ENCODE data around the gene CEBPB. TPM values are rescaled to one million over a fixed set of nuclear protein-coding genes. Genes with fewer than 3 reads are reported as not detected.
A peak's percentile ranks its signal among the peaks of the same experiment; 100 is the strongest.

Gene CEBPB
- total RNA-seq, 1 donor from 2014 or later: 33.8 TPM

DNA sequence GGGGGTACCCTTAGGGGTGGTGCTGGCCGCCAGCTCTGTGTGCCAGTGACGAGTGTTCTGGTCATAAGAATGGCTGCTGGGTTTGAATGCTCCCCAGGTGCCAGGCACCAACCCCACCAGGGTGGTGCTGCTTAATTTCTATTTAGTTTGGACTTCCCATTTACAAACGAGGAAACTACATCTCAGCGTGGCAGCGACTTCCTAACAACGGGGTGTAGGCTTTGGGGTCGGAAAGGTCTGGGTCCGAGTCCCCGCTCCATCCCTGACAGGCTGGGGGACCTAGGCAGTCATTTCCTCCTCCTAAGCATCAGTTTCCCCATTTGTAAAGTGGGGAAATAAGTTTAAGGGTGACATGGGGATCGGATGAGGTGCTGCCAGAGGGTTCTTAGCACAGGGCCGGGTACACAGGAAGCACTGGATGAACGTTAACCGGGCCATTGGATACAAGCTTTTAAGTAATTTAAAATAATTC, 30.3 kb downstream of the CEBPB start:
- Mint-ChIP-seq H3K27me3 (ENCODE audit: low read depth, unreplicated experiment) (peaks cover 22% of the 10 kb centered on the region), H3K4me1 (ENCODE audit: low read depth, unreplicated experiment) (peaks cover 10% of the 10 kb centered on the region), H3K4me3 (ENCODE audit: unreplicated experiment) (no peak overlapping the region), H3K9me3 (ENCODE audit: unreplicated experiment) (peaks cover 7% of the 10 kb centered on the region), H3K36me3 (ENCODE audit: low read depth, unreplicated experiment) (peaks cover 5% of the 10 kb centered on the region), H3K27ac (ENCODE audit: unreplicated experiment) (no peak overlapping the region)
- H3K4me2 ChIP-seq (ENCODE audit: low read length): no peak overlapping the region
- peaks cover 3% of the 10 kb centered on the region for H3K27me3 ChIP-seq (ENCODE audit: insufficient read depth, low read length)
- H3K9me3 ChIP-seq (ENCODE audit: insufficient read depth, low read depth, low read length): no peaks in the 10 kb centered on the region
- peaks cover 11% of the 10 kb centered on the region for H3K4me1 ChIP-seq (ENCODE audit: insufficient read depth, low read length)
- H3K79me2 ChIP-seq (ENCODE audit: insufficient read depth, low read length): no peaks in the 10 kb centered on the region
- TF ChIP-seq, protein P1, sequence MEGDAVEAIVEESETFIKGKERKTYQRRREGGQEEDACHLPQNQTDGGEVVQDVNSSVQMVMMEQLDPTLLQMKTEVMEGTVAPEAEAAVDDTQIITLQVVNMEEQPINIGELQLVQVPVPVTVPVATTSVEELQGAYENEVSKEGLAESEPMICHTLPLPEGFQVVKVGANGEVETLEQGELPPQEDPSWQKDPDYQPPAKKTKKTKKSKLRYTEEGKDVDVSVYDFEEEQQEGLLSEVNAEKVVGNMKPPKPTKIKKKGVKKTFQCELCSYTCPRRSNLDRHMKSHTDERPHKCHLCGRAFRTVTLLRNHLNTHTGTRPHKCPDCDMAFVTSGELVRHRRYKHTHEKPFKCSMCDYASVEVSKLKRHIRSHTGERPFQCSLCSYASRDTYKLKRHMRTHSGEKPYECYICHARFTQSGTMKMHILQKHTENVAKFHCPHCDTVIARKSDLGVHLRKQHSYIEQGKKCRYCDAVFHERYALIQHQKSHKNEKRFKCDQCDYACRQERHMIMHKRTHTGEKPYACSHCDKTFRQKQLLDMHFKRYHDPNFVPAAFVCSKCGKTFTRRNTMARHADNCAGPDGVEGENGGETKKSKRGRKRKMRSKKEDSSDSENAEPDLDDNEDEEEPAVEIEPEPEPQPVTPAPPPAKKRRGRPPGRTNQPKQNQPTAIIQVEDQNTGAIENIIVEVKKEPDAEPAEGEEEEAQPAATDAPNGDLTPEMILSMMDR (IDR thresholded peaks at IDR 0.05; ENCODE audit: insufficient read depth, low read depth, low read length): no peak
- no peak for TF ChIP-seq EZH2 (IDR thresholded peaks at IDR 0.05; ENCODE audit: insufficient read depth, low read length)
- no peak overlapping the region for H3K4me3 ChIP-seq (ENCODE audit: insufficient read depth, low read depth, low read length)
- H2AFZ ChIP-seq (ENCODE audit: low read depth, low read length): no peak overlapping the region
- no peaks in the 10 kb centered on the region for H3K36me3 ChIP-seq (ENCODE audit: insufficient read depth, low read length)
- no peak overlapping the region for H3K9ac ChIP-seq (ENCODE audit: low read length)
- DNase-seq (ENCODE audit: low read depth) (no peak), FAIRE-seq (no peak)
- H3K27ac ChIP-seq (ENCODE audit: low read depth, low read length): no peak overlapping the region
- no peaks in the 10 kb centered on the region for H4K20me1 ChIP-seq (ENCODE audit: insufficient read depth, low read length)

DNA sequence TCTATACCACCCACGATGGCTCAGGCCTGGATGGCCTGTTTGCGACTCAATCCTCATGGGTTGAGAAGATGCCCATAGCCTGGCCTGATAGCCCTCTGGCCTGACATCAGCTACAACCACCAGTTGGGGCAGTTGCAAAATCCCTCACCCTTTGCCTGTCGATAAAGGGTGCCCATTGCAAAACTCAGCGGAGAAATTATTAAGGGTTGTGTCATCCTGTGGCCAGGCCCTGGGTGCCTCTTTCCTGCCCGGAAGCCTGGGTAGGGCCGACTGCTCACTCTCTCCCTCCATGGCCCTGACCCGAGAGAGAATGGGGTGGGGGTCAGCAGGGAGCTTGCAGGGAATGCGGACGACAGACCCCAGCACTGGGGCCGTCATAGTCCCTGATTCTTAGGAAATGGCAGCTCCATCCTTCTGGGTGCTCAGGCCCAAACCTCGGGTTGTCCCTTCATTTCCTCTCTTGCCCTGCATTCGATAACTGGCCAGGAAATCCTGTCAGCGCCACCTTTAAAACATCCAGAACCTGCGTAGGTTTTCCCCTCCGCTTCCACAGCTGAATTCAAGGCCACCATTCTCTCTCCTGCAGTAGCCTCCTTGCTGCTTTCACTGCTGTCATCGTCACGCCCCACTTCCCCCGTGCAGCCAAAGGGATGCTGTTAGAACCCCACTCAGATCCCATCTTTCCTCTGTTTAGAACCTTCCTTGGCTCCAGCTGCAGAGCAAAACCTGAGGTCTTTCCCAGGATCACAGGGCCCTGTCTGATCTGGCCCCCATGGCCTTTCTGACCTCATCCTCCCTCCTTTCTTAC, 31.1 kb downstream of the CEBPB start:
- no peak for FAIRE-seq
- DNase-seq (ENCODE audit: low read depth): peak; percentile 30
- H3K27me3 ChIP-seq (ENCODE audit: insufficient read depth, low read length): peaks cover 2% of the 10 kb centered on the region
- peaks cover 15% of the 10 kb centered on the region for H3K4me1 ChIP-seq (ENCODE audit: insufficient read depth, low read length)
- H3K9me3 ChIP-seq (ENCODE audit: insufficient read depth, low read depth, low read length): no peaks in the 10 kb centered on the region
- H3K27ac ChIP-seq (ENCODE audit: low read depth, low read length): no peak overlapping the region
- TF ChIP-seq EZH2 (IDR thresholded peaks at IDR 0.05; ENCODE audit: insufficient read depth, low read length): no peak
- TF ChIP-seq, protein P1 (IDR thresholded peaks at IDR 0.05; ENCODE audit: insufficient read depth, low read depth, low read length): no peak
- no peak overlapping the region for H3K4me3 ChIP-seq (ENCODE audit: insufficient read depth, low read depth, low read length)
- Mint-ChIP-seq H3K9me3 (ENCODE audit: unreplicated experiment) (peaks cover 7% of the 10 kb centered on the region), H3K27ac (ENCODE audit: unreplicated experiment) (no peak overlapping the region), H3K4me1 (ENCODE audit: low read depth, unreplicated experiment) (peaks cover 12% of the 10 kb centered on the region), H3K4me3 (ENCODE audit: unreplicated experiment) (no peak overlapping the region), H3K27me3 (ENCODE audit: low read depth, unreplicated experiment) (peaks cover 21% of the 10 kb centered on the region), H3K36me3 (ENCODE audit: low read depth, unreplicated experiment) (peaks cover 5% of the 10 kb centered on the region)
- H3K4me2 ChIP-seq (ENCODE audit: low read length): no peak overlapping the region
- no peaks in the 10 kb centered on the region for H3K79me2 ChIP-seq (ENCODE audit: insufficient read depth, low read length)
- H4K20me1 ChIP-seq (ENCODE audit: insufficient read depth, low read length): no peaks in the 10 kb centered on the region
- no peaks in the 10 kb centered on the region for H3K36me3 ChIP-seq (ENCODE audit: insufficient read depth, low read length)
- H2AFZ ChIP-seq (ENCODE audit: low read depth, low read length): no peak overlapping the region
- H3K9ac ChIP-seq (ENCODE audit: low read length): no peak overlapping the region

Measured in astrocyte (in vitro differentiated cells and primary cell).